B cell (primary cell): ENCODE measurements around the gene ELMO1. TPM values are rescaled to one million over a fixed set of nuclear protein-coding genes. Genes with fewer than 3 reads are reported as not detected.

ENCODE experiments used
- ATAC-seq: fragments of 200-7000 bp; cut with Tn5 transposase; one replicate; pipeline ENCODE4 v1.10.0; 2021; ENCODE audit warnings: low read depth, mild to moderate bottlenecking, moderate number of reproducible peaks, moderate library complexity
- CTCF ChIA-PET: fragments of 350-600 bp; sonication (Branson Sonifier 250); formaldehyde crosslinking; loops from one replicate; lab custom pipeline; 2021; ENCODE audit warnings: antibody characterized with exemption, inconsistent platforms; lab: Charles Lee
- POLR2A ChIA-PET: fragments of 350-600 bp; sonication (Branson Sonifier 250); formaldehyde crosslinking; loops from one replicate; lab custom pipeline; 2021; ENCODE audit warnings: antibody characterized with exemption; lab: Charles Lee
- DNase-seq: peaks from one replicate; pipeline ENCODE4 v3.0.0; 2013
- H2AFZ ChIP-seq: 2 replicates; pipeline ENCODE4 v1.6.1; 2012; ENCODE audit warnings: mild to moderate bottlenecking, low read depth, low read length; ENCODE audit not compliant: insufficient read depth, poor library complexity, severe bottlenecking
- H3K27ac ChIP-seq, 2 donors: 1 replicate in 1 of 2; 2 replicates in 1 of 2; pipeline ENCODE4 v1.5.1; 2012 to 2013; ENCODE audit warnings: low read length in 2 of 2, mild to moderate bottlenecking in 2 of 2, moderate library complexity in 1 of 2
- H3K27me3 ChIP-seq, 4 experiments: fragments of 200-600 bp in 1 of 4; sonication (generic) in 1 of 4; replicated peaks in 1 of 4; 1 replicate in 2 of 4; 2 replicates in 2 of 4; pipeline versions ENCODE4 v1.6.1 to v1.7.0; 2013 to 2016; ENCODE audit warnings: low read length in 3 of 4, mild to moderate bottlenecking in 2 of 4, mixed read lengths in 1 of 4, moderate library complexity in 1 of 4; ENCODE audit not compliant: insufficient read depth in 4 of 4, control insufficient read depth in 3 of 4; ENCODE audit errors: control extremely low read depth in 1 of 4
- H3K36me3 ChIP-seq, 2 experiments: replicated peaks in 1 of 2; 1 replicate in 1 of 2; 2 replicates in 1 of 2; pipeline versions ENCODE4 v1.6.1 to v1.7.1; 2013; ENCODE audit warnings: low read length in 1 of 2; ENCODE audit not compliant: insufficient read depth in 2 of 2, control insufficient read depth in 1 of 2; ENCODE audit errors: control extremely low read depth in 1 of 2, extremely low read depth in 1 of 2
- H3K4me1 ChIP-seq, 2 donors: fragments of 200-600 bp in 1 of 2; sonication (generic) in 1 of 2; 1 replicate in 1 of 2; 2 replicates in 1 of 2; pipeline versions ENCODE4 v1.5.1 to v1.6.1; 2013 to 2017; ENCODE audit warnings: low read length in 2 of 2; ENCODE audit not compliant: control insufficient read depth in 2 of 2, insufficient read depth in 2 of 2
- H3K4me2 ChIP-seq: replicated peaks from 2 replicates; pipeline ENCODE3; 2012; ENCODE audit warnings: mild to moderate bottlenecking, low read depth, low read length; ENCODE audit not compliant: poor library complexity, severe bottlenecking
- H3K4me3 ChIP-seq, 5 experiments: fragments of 200-600 bp in 1 of 5; sonication (generic) in 1 of 5; 1 replicate in 3 of 5; 2 replicates in 2 of 5; pipeline versions ENCODE4 v1.5.1 to v1.7.0; 2011 to 2016; ENCODE audit warnings: low read length in 4 of 5, mild to moderate bottlenecking in 4 of 5, low read depth in 2 of 5, control low read depth in 1 of 5, moderate library complexity in 1 of 5; ENCODE audit not compliant: insufficient read depth in 1 of 5; ENCODE audit errors: control extremely low read depth in 1 of 5, extremely low read depth in 1 of 5
- H3K79me2 ChIP-seq: fragments of 200-600 bp; sonication (generic); one replicate; pipeline ENCODE4 v1.6.0; 2016; ENCODE audit warnings: low read length; ENCODE audit not compliant: control insufficient read depth, insufficient read depth
- H3K9ac ChIP-seq: fragments of 200-600 bp; sonication (generic); 2 replicates; pipeline ENCODE4 v1.6.1; 2017; ENCODE audit warnings: mild to moderate bottlenecking, low read length, moderate library complexity
- H3K9me3 ChIP-seq, 3 donors: one replicate each; pipeline versions ENCODE4 v1.6.1 to v1.7.1; 2013; ENCODE audit warnings: low read length in 2 of 3; ENCODE audit not compliant: control insufficient read depth in 2 of 3, insufficient read depth in 1 of 3; ENCODE audit errors: control extremely low read depth in 1 of 3
- H4K20me1 ChIP-seq: 2 replicates; pipeline ENCODE4 v1.6.0; 2012; ENCODE audit warnings: mild to moderate bottlenecking, low read length; ENCODE audit not compliant: insufficient read depth, control insufficient read depth, poor library complexity, severe bottlenecking
- H3K27ac Mint-ChIP-seq: one replicate; pipeline ENCODE4 v1.8.0; 2021; ENCODE audit warnings: mixed read lengths
- H3K27me3 Mint-ChIP-seq: one replicate; pipeline ENCODE4 v1.8.0; 2021; ENCODE audit warnings: mixed read lengths
- H3K4me1 Mint-ChIP-seq: one replicate; pipeline ENCODE4 v1.8.0; 2021; ENCODE audit warnings: mixed read lengths
- H3K4me3 Mint-ChIP-seq: one replicate; pipeline ENCODE4 v1.8.0; 2021; ENCODE audit warnings: mixed read lengths
- H3K9me3 Mint-ChIP-seq: one replicate; pipeline ENCODE4 v1.8.0; 2022; ENCODE audit warnings: mixed read lengths; ENCODE audit not compliant: insufficient read depth
- CTCF ChIP-seq: fragments of 200-600 bp; IDR thresholded peaks from one replicate; pipeline ENCODE4 v1.8.0; 2022; ENCODE audit warnings: antibody characterized with exemption, mild to moderate bottlenecking
- EZH2 ChIP-seq: IDR thresholded peaks from 2 replicates; pipeline ENCODE4 v1.6.1; 2012; ENCODE audit warnings: borderline replicate concordance, low read depth, mild to moderate bottlenecking, moderate library complexity, low read length; ENCODE audit not compliant: insufficient read depth, poor library complexity, severe bottlenecking
- WGBS: methylation state at CpG from one replicate; pipeline ENCODE4 v1.1.5; 2013; ENCODE audit warnings: missing lambda C conversion rate; ENCODE audit not compliant: insufficient coverage; 5-methylcytosine and 5-hydroxymethylcytosine counted together
- intact Hi-C: fragments of 100-400 bp; cut with micrococcal nuclease; formaldehyde crosslinking; loops from one replicate; pipeline ENCODE4 v1.10.0; 2022
- polyA plus RNA-seq: library from polyadenylated mRNA; depleted of rRNA; stranded (reverse); fragments of >200 nt; gene quantifications from 2 replicates; pipeline ENCODE4 v1.2.3, GENCODE V29; 2012
- total RNA-seq, 2 donors: library from RNA; stranded (reverse); fragments of 120-200 nt in 1 of 2; gene quantifications; 1 replicate in 1 of 2; 2 replicates in 1 of 2; pipeline versions ENCODE4 v1.2.3 to v1.2.4, GENCODE V29; 2013 to 2022

The ELMO1 gene
- total and polyA plus RNA-seq, 2 donors (not counting 1 experiment from before 2014, with no cell fraction given): 44.7 to 177 TPM

- peaks cover 93% of the 10 kb centered on the region for H3K79me2 ChIP-seq
- POLR2A ChIA-PET: no interaction called here
- TF ChIP-seq CTCF (no peak), EZH2 (no peak)
These were observed 116.2 kb downstream of the ELMO1 start for GRCh38 chr7:37332243-37333016.

GRCh38 chr7:37330775-37331174, 117.9 kb downstream of the ELMO1 start:
- Mint-ChIP-seq H3K4me3 (no peak overlapping the region), H3K27ac (no peak overlapping the region), H3K4me1 (peaks cover 50% of the 10 kb centered on the region), H3K27me3 (no peaks in the 10 kb centered on the region), H3K9me3 (no peaks in the 10 kb centered on the region)
- no peak overlapping the region for H3K4me3 ChIP-seq
- H3K9me3 ChIP-seq: no peaks in the 10 kb centered on the region
- H3K27ac ChIP-seq: no peak overlapping the region
- ChIA-PET POLR2A (no interaction called here), CTCF (no interaction called here)
- H3K4me2 ChIP-seq: no peak overlapping the region
- DNase-seq: no peak
- TF ChIP-seq EZH2 (no peak), CTCF (no peak)
- H4K20me1 ChIP-seq: peaks cover 40% of the 10 kb centered on the region
- peaks cover 0 to 24% of the 10 kb centered on the region in 2 experiments for H3K36me3 ChIP-seq
- peaks cover 99% of the 10 kb centered on the region for H3K79me2 ChIP-seq
- peaks cover 4 to 14% of the 10 kb centered on the region in 2 donors for H3K4me1 ChIP-seq
- no peaks in the 10 kb centered on the region for H3K27me3 ChIP-seq
- no peak overlapping the region for H3K9ac ChIP-seq
- WGBS: 50% methylated on average over 2 of the region's 2 CpGs
- no peak for ATAC-seq
- intact Hi-C loops: no loop called here
- H2AFZ ChIP-seq: no peak overlapping the region

More at GRCh38 chr7:37332243-37333016, 116.2 kb downstream of the ELMO1 start:
- intact Hi-C loops: no loop called here
- Histone ChIP-seq H3K4me3 (no peak overlapping the region), H3K4me1 (peaks cover 20 to 28% of the 10 kb centered on the region in 2 donors), H4K20me1 (peaks cover 36% of the 10 kb centered on the region), H3K9me3 (no peaks in the 10 kb centered on the region), H3K27ac (no peak overlapping the region), H3K27me3 (no peaks in the 10 kb centered on the region), H3K9ac (no peak overlapping the region), H3K36me3 (peaks cover 0 to 21% of the 10 kb centered on the region in 2 experiments), H2AFZ (no peak overlapping the region), H3K4me2 (no peak overlapping the region)
- CTCF ChIA-PET: interaction anchor here (0.9 to 1.5 kb wide), 2 partner anchors 13 to 115 kb away, joined by 3 to 5 read pairs; no protein-coding TSS in a partner anchor
- peaks cover 64% of the 10 kb centered on the region for H3K4me1 Mint-ChIP-seq
- ATAC-seq (no peak), DNase-seq (no peak)
- H3K4me3 Mint-ChIP-seq: no peak overlapping the region
- WGBS: 84% methylated on average over 8 of the region's 9 CpGs
- no peaks in the 10 kb centered on the region for H3K27me3 Mint-ChIP-seq
- peak overlapping the region; percentile 47 for H3K27ac Mint-ChIP-seq
- H3K9me3 Mint-ChIP-seq: no peaks in the 10 kb centered on the region
